NCI-H128 (cell line): ENCODE measurements around the gene HES4.

ENCODE experiments used
- DNase-seq: peaks from one replicate; lab custom pipeline; 2025; ENCODE audit not compliant: unreplicated experiment; lab: John Stamatoyannopoulos, UW

Gene HES4, protein sequence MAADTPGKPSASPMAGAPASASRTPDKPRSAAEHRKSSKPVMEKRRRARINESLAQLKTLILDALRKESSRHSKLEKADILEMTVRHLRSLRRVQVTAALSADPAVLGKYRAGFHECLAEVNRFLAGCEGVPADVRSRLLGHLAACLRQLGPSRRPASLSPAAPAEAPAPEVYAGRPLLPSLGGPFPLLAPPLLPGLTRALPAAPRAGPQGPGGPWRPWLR

GRCh38 chr1:999725-1000356 lies at the start of gene HES4:
Gene HES4, minus strand, starts transcription at chr1:1000097. Its CDS starts 124 bp downstream, at chr1:999973.
- peak; percentile 41 for DNase-seq

DNA sequence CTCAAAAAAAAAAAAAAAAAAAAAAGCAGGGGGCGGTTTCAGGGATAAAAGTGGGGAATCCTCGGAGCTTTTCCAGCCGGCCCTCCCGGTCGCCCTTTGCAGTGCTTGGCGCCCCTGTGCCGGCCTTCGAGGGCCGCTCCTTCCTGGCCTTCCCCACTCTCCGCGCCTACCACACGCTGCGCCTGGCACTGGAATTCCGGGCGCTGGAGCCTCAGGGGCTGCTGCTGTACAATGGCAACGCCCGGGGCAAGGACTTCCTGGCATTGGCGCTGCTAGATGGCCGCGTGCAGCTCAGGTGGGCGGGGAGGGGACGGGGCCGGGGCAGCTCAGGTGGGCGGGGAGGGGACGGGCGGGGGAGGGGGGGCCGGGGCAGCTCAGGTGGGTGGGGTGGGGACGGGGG lies 48.9 kb upstream of the HES4 start:
- no peak for DNase-seq

DNA sequence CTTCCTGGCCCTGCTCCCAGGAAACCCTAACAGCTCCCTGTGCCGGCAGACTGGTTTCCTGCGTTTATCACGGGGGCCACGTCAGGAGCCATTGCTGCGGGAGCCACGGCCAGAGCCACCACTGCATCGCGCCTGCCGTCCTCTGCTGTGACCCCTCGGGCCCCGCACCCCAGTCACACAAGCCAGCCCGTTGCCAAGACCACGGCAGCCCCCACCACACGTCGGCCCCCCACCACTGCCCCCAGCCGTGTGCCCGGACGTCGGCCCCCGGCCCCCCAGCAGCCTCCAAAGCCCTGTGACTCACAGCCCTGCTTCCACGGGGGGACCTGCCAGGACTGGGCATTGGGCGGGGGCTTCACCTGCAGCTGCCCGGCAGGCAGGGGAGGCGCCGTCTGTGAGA lies 48.1 kb upstream of the HES4 start:
- no peak for DNase-seq

- no peak for DNase-seq
Observed at GRCh38 chr1:1047407-1047806, 47.5 kb upstream of the HES4 start.

DNA sequence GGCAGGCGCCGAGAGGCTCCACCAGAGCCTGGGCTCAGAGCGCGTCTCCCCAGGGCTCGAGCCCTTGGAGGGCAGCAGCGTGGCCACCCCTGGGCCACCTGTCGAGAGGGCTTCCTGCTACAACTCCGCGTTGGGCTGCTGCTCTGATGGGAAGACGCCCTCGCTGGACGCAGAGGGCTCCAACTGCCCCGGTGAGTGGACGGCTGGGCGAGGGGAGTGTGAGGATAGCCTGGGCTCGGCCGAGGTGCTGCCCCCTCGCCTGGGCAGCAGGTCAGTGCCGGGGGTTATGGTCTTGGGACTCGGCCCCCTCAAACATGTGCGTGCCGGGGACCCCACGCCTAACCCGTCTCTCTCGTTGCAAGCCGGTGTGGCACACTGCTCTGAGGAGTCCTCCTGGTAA lies 46.9 kb upstream of the HES4 start:
- no peak for DNase-seq

DNA sequence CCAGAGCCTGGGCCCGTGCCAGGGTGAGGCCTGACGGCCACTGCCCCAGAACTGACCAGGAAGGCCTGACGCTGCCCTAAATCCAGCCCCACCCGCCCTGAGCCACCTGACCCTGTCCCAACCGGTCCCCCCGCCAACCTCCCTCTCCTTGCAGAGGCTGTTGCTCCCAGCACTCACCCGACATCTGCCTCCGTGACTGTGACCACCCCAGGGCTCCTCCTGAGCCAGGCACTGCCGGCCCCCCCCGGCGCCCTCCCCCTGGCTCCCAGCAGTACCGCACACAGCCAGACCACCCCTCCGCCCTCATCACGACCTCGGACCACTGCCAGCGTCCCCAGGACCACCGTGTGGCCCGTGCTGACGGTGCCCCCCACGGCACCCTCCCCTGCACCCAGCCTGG lies 46.3 kb upstream of the HES4 start:
- DNase-seq: no peak

DNA sequence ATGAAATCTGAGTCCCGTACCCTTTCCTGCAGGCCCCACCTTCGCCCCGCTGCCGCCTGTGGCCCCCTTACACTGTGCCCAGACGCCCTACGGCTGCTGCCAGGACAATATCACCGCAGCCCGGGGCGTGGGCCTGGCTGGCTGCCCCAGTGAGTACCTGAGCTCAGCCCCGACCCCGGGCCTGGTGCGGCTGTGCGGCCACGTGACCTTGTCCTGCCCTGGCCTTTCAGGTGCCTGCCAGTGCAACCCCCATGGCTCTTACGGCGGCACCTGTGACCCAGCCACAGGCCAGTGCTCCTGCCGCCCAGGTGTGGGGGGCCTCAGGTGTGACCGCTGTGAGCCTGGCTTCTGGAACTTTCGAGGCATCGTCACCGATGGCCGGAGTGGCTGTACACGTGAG lies 45.2 kb upstream of the HES4 start:
- no peak for DNase-seq

DNA sequence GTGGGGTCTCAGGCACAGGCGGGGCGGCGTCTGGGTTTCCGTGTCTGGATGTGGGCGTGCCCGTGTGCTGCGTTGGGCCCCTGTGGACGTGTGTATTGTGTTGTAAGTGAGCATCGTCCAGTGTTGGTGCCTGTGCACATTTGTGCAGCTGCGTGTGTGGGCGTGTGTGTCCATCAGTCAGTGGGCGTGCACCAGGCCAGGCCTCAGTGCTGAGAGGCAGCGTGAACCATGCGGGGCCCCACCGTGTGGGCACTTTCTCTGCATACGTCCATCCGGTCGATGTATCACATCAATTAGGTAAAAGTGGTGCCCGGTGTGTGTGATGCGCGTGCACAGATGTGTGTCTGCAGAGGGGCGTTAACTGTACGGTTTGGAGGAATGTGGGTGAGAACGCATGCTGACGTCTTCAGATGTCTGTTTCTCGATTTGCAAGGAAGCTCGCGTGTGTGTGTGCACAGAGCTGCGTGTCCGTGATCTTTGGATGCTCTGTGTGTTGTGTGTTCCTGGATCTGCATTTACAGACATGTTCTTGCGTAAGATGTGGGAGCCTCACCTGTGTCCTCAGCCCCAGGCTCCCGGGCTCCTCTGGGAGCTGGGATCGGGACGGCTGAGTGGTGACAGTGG lies 44.7 kb upstream of the HES4 start:
- no peak for DNase-seq

- no peak for DNase-seq
Observed at GRCh38 chr1:1043921-1044320, 44.0 kb upstream of the HES4 start.

DNA sequence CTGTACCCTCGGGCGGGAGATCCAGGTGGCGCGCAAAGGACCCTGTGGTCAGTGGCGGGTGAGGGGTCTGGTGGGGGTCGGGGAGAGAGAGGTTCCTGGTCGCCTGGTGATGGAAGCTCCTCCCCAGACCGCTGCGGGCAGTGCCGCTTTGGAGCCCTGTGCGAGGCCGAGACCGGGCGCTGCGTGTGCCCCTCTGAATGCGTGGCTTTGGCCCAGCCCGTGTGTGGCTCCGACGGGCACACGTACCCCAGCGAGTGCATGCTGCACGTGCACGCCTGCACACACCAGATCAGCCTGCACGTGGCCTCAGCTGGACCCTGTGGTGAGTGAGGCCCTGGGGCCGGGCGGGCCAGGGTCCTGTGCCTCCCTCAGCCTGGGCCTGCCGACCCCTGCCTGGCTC lies 43.5 kb upstream of the HES4 start:
- no peak for DNase-seq

DNA sequence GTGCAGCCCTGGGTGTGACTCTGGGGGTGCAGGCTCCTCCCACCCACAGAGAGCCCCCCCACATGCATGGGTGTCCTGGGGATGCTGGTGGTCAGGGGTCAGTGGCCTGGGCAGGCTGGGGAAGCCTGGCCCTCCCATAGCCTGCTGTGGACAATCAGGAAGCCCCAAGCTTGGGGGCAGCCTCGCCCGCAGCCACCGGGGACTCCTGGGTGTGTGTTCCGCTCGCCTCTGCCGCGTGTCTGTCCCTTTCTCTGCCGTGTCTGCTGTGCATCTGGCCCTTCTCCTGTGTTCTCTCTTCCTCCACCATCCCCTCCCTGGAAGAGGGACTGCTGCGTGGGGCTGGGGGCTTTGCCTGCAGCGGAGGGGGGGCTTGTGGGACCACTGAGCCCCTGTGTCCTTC lies 42.9 kb upstream of the HES4 start:
- DNase-seq: no peak

DNA sequence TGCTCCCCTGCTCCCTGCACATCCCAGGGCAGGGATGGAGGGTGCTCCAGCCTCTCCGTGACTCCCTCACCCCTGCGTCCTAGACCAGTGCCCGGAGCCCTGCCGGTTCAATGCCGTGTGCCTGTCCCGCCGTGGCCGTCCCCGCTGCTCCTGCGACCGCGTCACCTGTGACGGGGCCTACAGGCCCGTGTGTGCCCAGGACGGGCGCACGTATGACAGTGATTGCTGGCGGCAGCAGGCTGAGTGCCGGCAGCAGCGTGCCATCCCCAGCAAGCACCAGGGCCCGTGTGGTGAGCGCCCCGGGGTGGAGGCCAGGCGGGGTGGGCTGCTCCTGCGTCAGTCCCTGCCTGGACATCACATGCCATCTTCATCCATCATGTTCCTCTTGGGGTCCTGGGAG lies 42.0 kb upstream of the HES4 start:
- DNase-seq: no peak

DNA sequence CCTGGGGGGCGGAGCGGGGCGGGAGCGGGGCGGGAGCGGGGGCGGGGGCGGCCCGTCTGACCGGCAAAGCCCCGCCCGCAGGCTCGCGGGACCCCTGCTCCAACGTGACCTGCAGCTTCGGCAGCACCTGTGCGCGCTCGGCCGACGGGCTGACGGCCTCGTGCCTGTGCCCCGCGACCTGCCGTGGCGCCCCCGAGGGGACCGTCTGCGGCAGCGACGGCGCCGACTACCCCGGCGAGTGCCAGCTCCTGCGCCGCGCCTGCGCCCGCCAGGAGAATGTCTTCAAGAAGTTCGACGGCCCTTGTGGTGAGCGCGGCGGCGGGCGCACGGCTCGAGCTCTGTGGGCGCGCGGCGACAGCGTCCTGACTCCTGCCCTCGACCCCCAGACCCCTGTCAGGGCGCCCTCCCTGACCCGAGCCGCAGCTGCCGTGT lies 41.2 kb upstream of the HES4 start:
- DNase-seq: no peak

GRCh38 chr1:1040004-1040991 lies 40.4 kb upstream of the HES4 start:
- DNase-seq: no peak

GRCh38 chr1:1039145-1039910 lies 39.4 kb upstream of the HES4 start:
- no peak for DNase-seq

DNA sequence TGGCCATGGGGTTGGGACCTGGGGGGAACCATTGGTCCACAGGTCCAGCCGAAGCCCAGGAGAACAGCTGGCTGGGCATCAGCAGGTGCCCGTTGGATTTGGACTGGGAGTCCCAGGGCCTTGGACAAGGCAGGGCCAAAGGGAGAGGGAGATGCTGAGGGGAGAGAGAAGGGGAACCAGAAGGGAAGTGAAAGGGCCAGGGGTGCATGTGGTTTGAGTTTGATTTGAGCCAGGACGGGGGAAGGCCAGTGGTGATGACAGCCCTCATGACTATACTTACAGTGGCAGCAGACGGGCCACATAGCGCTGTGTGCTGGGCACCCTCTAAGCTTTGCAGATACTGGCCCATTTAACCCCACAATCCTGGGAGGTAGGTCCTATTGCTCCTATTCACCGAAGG lies 38.8 kb upstream of the HES4 start:
- DNase-seq: no peak

- DNase-seq: no peak
Observed at GRCh38 chr1:1037366-1038327, 37.8 kb upstream of the HES4 start.

- DNase-seq: no peak
Observed at GRCh38 chr1:1035291-1035943, 35.5 kb upstream of the HES4 start.

DNA sequence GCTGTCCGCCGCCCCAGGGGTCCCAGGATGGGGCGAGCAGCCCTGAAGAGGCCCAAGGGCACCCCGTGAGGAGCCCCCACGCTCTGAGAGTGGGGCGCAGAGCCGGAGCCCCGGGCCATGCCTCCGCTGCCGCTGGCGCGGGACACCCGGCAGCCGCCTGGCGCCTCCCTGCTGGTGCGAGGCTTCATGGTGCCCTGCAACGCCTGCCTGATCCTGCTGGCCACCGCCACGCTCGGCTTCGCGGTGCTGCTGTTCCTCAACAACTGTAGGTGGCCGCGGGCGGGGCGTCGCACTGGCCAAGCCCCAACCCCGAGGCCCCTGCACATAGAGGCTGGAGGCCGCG lies 34.5 kb upstream of the HES4 start:
- no peak for DNase-seq
